ENCODE data around the gene GNB1L. TPM values are rescaled to one million over a fixed set of nuclear protein-coding genes. Genes with fewer than 3 reads are reported as not detected.

The GNB1L gene
- total RNA-seq, 1 experiment from 2014 or later = 17.9 TPM

DNA sequence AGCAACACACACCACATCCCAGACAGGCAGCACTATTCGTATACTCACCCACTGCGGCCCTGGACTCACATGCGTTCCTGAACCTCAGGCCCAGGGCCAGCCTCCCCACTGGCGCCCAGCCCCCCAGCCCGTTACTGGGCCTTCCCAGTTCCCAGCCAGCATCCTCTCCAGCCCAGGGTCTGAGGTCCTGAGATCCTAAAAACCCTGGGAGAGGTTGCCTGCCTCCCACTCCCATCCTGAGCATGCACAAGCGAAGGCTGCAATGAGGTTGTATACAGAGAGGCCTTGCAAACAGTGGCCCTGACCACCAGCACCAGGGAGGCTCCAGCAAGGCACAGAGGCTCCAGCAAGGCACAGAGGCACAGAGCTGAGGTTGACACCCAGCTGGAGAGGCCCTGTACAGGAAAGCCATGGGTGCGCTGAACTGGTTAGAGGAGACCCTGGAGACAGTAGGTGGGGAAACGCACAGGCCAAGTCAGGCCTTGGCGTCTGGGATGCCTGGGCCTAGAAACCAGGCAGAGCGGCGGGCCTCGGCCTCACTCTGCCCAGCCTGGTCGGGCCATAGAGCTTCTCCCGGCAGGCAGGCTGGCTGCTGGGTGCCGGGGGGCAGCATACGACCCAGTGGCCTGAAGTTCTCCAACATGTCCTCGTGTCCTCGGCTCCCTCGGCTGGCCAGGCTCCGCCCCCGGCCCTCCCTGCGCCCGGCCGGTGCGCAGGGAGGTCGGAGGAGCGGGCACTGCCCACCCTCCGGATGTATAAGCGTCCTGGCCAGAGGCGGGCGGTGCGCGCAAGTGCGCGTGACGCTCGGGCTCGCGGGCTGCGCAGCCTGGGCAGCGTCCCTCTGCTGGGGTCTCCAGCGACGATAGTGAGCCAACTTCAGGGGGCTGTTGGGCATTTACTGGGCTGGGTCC is 96.4 kb downstream of the GNB1L start:
- intact Hi-C loops (cut with micrococcal nuclease; ENCODE audit: unreplicated experiment) = no loop called here
- H3K4me1 ChIP-seq (ENCODE audit: insufficient read depth, low read length, poor library complexity, severe bottlenecking) = peaks cover 15% of the 10 kb centered on the region
- H3K4me3 ChIP-seq (ENCODE audit: low read depth, low read length, poor library complexity, severe bottlenecking) = no peak overlapping the region
- CTCF ChIA-PET = interaction anchor here (1.0 to 1.3 kb wide), 2 partner anchors 28 to 152 kb away, joined by 3 read pairs; no protein-coding TSS in a partner anchor
- DNase-seq (ENCODE audit: low spot score) = no peak
- H3K27ac ChIP-seq (ENCODE audit: low read depth, low read length, poor library complexity, severe bottlenecking) = no peak overlapping the region
- H3K27me3 ChIP-seq (replicated peaks; ENCODE audit: insufficient read depth, low read depth, low read length, poor library complexity) = peaks cover 54% of the 10 kb centered on the region
- no peaks in the 10 kb centered on the region for H3K36me3 ChIP-seq (ENCODE audit: insufficient read depth, low read length, poor library complexity, severe bottlenecking)
- TF ChIP-seq, protein P1, sequence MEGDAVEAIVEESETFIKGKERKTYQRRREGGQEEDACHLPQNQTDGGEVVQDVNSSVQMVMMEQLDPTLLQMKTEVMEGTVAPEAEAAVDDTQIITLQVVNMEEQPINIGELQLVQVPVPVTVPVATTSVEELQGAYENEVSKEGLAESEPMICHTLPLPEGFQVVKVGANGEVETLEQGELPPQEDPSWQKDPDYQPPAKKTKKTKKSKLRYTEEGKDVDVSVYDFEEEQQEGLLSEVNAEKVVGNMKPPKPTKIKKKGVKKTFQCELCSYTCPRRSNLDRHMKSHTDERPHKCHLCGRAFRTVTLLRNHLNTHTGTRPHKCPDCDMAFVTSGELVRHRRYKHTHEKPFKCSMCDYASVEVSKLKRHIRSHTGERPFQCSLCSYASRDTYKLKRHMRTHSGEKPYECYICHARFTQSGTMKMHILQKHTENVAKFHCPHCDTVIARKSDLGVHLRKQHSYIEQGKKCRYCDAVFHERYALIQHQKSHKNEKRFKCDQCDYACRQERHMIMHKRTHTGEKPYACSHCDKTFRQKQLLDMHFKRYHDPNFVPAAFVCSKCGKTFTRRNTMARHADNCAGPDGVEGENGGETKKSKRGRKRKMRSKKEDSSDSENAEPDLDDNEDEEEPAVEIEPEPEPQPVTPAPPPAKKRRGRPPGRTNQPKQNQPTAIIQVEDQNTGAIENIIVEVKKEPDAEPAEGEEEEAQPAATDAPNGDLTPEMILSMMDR (conservative IDR thresholded peaks at IDR 0.05; ENCODE audit: low read depth, low read length) = no peak
- no peak for TF ChIP-seq EZH2 (IDR thresholded peaks at IDR 0.05; ENCODE audit: borderline replicate concordance, low read depth, low read length, poor library complexity, severe bottlenecking)
- no TSS peak for BruUV-seq (replicated peaks)
- POLR2A ChIA-PET (ENCODE audit: low non-redundant PET) = no interaction called here
- no peaks in the 10 kb centered on the region for H3K9me3 ChIP-seq (ENCODE audit: low read depth, low read length, poor library complexity, severe bottlenecking)

DNA sequence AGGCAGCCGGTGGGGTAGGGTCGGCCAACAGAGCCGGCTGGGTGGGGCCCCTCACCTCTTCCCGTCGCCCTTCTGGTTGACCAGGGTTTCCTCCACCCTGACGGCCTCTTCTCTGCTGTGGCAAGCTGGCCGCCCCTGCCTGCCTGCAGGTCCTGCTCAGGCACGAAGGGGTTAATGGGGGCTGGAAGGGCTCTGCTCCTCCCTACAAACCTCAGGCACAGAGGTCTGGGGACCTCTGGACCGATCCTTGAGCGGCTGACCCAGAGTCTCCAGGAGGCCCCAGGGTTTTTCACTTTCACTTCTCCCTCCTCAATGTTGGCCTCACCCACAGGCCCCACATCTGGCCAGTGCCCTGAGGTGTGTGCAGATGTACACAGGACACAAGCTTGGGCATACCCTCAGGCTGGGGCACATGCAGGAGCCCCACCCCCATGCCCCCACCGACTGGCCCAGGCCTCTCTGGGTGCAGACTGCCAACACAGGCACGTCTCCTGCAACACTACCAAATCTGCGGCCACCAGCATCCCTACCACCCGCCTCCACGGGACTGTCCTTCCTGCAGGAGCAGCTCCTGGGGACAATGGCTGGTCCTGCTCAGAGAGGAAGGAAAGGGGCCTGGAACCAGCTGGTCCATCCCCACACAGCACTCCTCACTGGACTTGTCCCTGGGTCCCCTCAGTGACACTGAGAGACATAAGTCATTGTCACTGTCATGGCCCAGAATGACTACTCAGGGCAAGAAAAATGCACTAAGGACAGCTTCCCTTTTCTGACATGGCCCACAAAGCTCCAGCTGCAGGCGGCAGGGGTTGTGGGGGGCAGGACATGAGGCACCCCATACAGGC is 97.3 kb downstream of the GNB1L start:
- H3K27me3 ChIP-seq (replicated peaks; ENCODE audit: insufficient read depth, low read depth, low read length, poor library complexity) = peaks cover 54% of the 10 kb centered on the region
- TF ChIP-seq, protein P1 (conservative IDR thresholded peaks at IDR 0.05; ENCODE audit: low read depth, low read length) = no peak
- TF ChIP-seq EZH2 (IDR thresholded peaks at IDR 0.05; ENCODE audit: borderline replicate concordance, low read depth, low read length, poor library complexity, severe bottlenecking) = no peak
- no TSS peak for BruUV-seq (replicated peaks)
- no peak for DNase-seq (ENCODE audit: low spot score)
- peaks cover 15% of the 10 kb centered on the region for H3K4me1 ChIP-seq (ENCODE audit: insufficient read depth, low read length, poor library complexity, severe bottlenecking)
- ChIA-PET CTCF (interaction anchor here (1.0 to 1.2 kb wide), 2 partner anchors 153 kb away, joined by 3 to 10 read pairs; no protein-coding TSS in a partner anchor), POLR2A (ENCODE audit: low non-redundant PET) (no interaction called here)
- intact Hi-C loops (cut with micrococcal nuclease; ENCODE audit: unreplicated experiment) = no loop called here
- H3K36me3 ChIP-seq (ENCODE audit: insufficient read depth, low read length, poor library complexity, severe bottlenecking) = no peaks in the 10 kb centered on the region
- no peak overlapping the region for H3K27ac ChIP-seq (ENCODE audit: low read depth, low read length, poor library complexity, severe bottlenecking)
- no peak overlapping the region for H3K4me3 ChIP-seq (ENCODE audit: low read depth, low read length, poor library complexity, severe bottlenecking)
- no peaks in the 10 kb centered on the region for H3K9me3 ChIP-seq (ENCODE audit: low read depth, low read length, poor library complexity, severe bottlenecking)

DNA sequence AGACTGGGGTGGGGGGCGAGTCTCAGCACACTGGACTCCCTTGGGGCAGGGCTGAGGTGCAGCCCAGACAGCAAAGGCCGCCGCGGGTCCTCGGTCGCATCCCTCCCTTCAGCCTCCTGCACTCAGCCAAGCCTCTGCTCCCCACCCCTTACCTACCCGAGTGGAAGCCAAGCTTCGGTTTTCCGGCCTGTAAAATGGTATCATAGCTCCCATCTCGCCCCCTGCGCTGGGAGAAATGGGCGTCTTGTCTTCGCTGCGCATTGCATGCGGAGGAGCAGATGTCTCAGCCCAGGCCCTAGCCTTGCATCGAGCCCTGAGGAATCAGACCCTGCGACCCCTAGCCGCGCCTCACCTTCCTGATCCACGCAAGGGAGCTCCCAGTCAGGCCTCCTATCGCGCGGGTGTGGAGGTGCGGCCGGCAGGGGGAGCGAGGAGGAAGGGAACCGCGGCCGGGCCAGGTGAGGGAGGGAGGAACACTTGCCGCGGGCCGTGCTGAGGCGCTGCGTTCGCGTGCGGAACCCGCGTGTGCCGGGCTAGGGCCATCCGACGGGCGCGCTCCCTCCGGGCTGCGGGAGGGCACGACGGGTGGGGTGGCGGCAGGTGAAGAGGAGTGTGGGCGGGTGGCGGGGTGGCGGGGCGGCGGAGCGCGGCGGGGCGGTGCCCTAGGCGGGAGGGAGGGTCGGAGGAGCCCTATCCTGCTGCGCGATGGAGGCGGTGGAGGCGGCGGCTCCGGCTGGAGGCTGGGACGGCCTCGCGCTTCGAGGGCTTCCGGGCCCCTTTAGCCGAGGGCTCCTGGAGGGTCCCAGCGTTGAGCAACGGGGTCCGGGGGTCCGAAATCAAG is 98.2 kb downstream of the GNB1L start:
- intact Hi-C loops (cut with micrococcal nuclease; ENCODE audit: unreplicated experiment) = no loop called here
- peak; percentile 58 for TF ChIP-seq EZH2 (IDR thresholded peaks at IDR 0.05; ENCODE audit: borderline replicate concordance, low read depth, low read length, poor library complexity, severe bottlenecking)
- TF ChIP-seq, protein P1 (conservative IDR thresholded peaks at IDR 0.05; ENCODE audit: low read depth, low read length) = peak; percentile 52
- no peak overlapping the region for H3K27ac ChIP-seq (ENCODE audit: low read depth, low read length, poor library complexity, severe bottlenecking)

More for the DNA sequence above, 98.2 kb downstream of the GNB1L start:
- peak; percentile 40 for DNase-seq (ENCODE audit: low spot score)
- ChIA-PET CTCF (interaction anchor here (0.6 to 1.2 kb wide), 2 partner anchors 153 to 574 kb away, joined by 6 to 10 read pairs; no protein-coding TSS in a partner anchor), POLR2A (ENCODE audit: low non-redundant PET) (no interaction called here)
- Histone ChIP-seq H3K4me3 (ENCODE audit: low read depth, low read length, poor library complexity, severe bottlenecking) (no peak overlapping the region), H3K36me3 (ENCODE audit: insufficient read depth, low read length, poor library complexity, severe bottlenecking) (no peaks in the 10 kb centered on the region), H3K27me3 (replicated peaks; ENCODE audit: insufficient read depth, low read depth, low read length, poor library complexity) (peaks cover 54% of the 10 kb centered on the region), H3K9me3 (ENCODE audit: low read depth, low read length, poor library complexity, severe bottlenecking) (no peaks in the 10 kb centered on the region), H3K4me1 (ENCODE audit: insufficient read depth, low read length, poor library complexity, severe bottlenecking) (peaks cover 15% of the 10 kb centered on the region)
- BruUV-seq (replicated peaks) = no TSS peak

Measured in A673 (cell line).